ENCODE data around the gene MUC7. TPM values are rescaled to one million over a fixed set of nuclear protein-coding genes. Genes with fewer than 3 reads are reported as not detected.
"Not testable (repeated sequence)": the region's sequence is repeated elsewhere in the genome, so short reads cannot be mapped to it uniquely, and the experiment has no call there.

Gene MUC7
- total RNA-seq, 1 donor from 2014 or later, result not detected

DNA sequence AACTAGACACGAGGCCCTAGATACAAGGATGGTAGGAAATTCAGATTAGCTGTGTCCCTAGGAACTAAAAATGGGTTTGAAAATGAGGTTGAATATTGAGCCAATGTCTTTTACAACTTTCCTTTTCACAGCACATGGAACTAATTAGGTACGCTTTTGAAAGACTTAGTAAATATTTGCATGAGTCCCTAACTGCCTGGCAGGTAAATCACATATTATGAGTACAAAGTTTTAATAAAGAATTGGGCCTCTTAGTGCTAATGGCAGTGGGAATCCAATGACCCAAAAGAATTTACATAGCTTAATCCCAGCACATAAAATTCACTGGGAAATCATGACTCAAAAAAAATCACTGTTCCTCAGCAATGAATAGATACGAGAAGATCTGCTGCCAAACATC, 16.8 kb downstream of the MUC7 start:
- Mint-ChIP-seq H3K9me3 (ENCODE audit: unreplicated experiment) (no peaks in the 10 kb centered on the region), H3K36me3 (ENCODE audit: unreplicated experiment) (no peaks in the 10 kb centered on the region), H3K4me3 (ENCODE audit: unreplicated experiment) (no peak overlapping the region), H3K27me3 (ENCODE audit: unreplicated experiment) (peaks cover 23% of the 10 kb centered on the region), H3K4me1 (ENCODE audit: unreplicated experiment) (no peaks in the 10 kb centered on the region), H3K27ac (ENCODE audit: unreplicated experiment) (no peak overlapping the region)
- TF ChIP-seq, protein P1, sequence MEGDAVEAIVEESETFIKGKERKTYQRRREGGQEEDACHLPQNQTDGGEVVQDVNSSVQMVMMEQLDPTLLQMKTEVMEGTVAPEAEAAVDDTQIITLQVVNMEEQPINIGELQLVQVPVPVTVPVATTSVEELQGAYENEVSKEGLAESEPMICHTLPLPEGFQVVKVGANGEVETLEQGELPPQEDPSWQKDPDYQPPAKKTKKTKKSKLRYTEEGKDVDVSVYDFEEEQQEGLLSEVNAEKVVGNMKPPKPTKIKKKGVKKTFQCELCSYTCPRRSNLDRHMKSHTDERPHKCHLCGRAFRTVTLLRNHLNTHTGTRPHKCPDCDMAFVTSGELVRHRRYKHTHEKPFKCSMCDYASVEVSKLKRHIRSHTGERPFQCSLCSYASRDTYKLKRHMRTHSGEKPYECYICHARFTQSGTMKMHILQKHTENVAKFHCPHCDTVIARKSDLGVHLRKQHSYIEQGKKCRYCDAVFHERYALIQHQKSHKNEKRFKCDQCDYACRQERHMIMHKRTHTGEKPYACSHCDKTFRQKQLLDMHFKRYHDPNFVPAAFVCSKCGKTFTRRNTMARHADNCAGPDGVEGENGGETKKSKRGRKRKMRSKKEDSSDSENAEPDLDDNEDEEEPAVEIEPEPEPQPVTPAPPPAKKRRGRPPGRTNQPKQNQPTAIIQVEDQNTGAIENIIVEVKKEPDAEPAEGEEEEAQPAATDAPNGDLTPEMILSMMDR (IDR thresholded peaks at IDR 0.05), result no peak
- DNase-seq (ENCODE audit: extremely low spot score, unreplicated experiment), result no peak

DNA sequence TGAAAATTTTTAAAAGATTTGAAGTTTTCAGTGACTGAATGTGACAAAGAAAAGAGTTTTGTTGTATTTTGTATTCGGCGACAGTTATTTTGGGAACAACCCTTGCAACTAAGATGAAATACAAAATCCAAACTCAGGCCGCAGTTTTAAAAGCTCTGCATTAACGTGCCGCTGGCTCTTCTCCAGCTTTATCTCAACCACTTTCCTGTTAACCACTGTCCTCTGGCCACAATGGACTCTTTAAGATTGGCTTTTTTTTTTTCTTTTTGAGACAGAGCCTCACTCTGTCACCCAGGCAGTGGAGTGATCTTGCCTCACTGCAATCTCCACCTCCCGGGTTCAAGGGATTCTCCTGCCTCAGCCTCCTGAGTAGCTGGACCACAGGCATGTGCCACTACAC, 24.2 kb downstream of the MUC7 start:
- TF ChIP-seq, protein P1 (IDR thresholded peaks at IDR 0.05), result no peak
- Mint-ChIP-seq H3K9me3 (ENCODE audit: unreplicated experiment) (no peaks in the 10 kb centered on the region), H3K4me3 (ENCODE audit: unreplicated experiment) (no peak overlapping the region), H3K36me3 (ENCODE audit: unreplicated experiment) (no peaks in the 10 kb centered on the region), H3K27me3 (ENCODE audit: unreplicated experiment) (peaks cover 19% of the 10 kb centered on the region), H3K27ac (ENCODE audit: unreplicated experiment) (no peak overlapping the region), H3K4me1 (ENCODE audit: unreplicated experiment) (no peaks in the 10 kb centered on the region)
- DNase-seq (ENCODE audit: extremely low spot score, unreplicated experiment), result no peak

DNA sequence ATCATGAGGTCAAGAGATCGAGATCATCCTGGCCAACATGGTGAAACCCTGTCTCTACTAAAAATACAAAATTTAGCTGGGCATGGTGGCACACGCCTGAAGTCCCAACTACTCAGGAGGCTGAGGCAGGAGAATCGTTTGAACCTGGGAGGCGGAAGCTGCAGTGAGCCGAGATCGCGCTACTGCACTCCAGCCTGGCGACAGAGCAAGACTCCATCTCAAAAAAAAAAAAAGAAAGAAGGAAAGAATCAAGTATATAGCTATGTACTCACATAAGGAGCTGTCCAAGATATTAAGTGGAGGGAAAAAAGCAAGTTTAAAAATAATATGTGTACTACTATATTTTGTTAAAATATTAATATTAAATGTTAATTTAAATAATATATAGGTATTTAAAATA, 29.8 kb downstream of the MUC7 start:
- not testable (repeated sequence) for DNase-seq (ENCODE audit: extremely low spot score, unreplicated experiment); H3K9me3 Mint-ChIP-seq (ENCODE audit: unreplicated experiment); H3K27ac Mint-ChIP-seq (ENCODE audit: unreplicated experiment); H3K4me1 Mint-ChIP-seq (ENCODE audit: unreplicated experiment); H3K36me3 Mint-ChIP-seq (ENCODE audit: unreplicated experiment); H3K4me3 Mint-ChIP-seq (ENCODE audit: unreplicated experiment)
- peaks cover 20% of the 10 kb centered on the region for H3K27me3 Mint-ChIP-seq (ENCODE audit: unreplicated experiment)

DNA sequence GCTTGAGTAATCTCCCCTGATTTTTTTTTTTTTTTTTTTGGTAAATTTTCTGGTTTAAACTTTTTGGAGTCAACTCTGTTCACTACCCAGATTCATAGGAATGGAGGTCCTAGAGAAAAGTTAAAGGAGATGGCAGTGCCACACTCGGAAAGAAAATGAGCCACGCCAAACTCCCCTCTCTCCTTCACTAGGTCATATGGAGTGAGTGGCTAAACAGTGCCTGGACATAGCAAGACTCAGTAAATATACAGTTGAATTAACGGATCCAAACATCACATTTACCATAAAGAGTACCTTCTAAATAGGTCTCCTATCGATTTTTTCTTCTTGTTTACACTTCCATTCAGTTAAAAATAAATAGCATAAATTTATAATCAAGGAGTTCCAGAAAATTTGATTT, 32.7 kb downstream of the MUC7 start:
- Mint-ChIP-seq H3K36me3 (ENCODE audit: unreplicated experiment) (no peaks in the 10 kb centered on the region), H3K27me3 (ENCODE audit: unreplicated experiment) (peaks cover 13% of the 10 kb centered on the region), H3K4me3 (ENCODE audit: unreplicated experiment) (no peak overlapping the region), H3K9me3 (ENCODE audit: unreplicated experiment) (no peaks in the 10 kb centered on the region), H3K4me1 (ENCODE audit: unreplicated experiment) (no peaks in the 10 kb centered on the region), H3K27ac (ENCODE audit: unreplicated experiment) (no peak overlapping the region)
- DNase-seq (ENCODE audit: extremely low spot score, unreplicated experiment), result no peak
- TF ChIP-seq, protein P1 (IDR thresholded peaks at IDR 0.05), result no peak

DNA sequence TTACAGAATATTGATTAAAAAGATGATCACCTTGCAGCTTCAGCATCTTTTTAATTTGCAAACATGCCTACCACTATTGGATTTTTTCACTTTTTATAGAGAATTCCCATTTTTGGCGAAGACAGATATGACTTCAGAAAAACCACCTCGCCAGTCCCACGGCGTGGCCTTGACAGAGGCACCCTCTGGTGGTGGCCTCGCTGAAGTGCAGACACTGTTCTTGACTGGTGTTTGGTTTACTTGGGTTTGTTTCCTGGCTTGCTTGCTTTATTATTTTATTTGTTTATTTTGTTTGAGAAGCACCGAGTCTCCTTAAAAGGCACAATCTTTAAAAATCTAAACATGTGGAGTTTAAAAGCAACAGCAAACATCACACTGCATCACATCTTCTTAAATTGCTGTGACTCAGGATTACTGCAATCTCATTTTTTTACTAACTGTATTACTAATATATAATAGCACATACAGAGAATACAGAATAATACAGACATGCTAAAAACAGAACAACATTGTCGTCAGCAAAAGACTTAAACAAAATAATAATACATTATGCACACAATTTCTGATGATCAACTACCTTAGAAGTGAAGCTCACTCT, 33.3 kb downstream of the MUC7 start:
- Mint-ChIP-seq H3K9me3 (ENCODE audit: unreplicated experiment) (no peaks in the 10 kb centered on the region), H3K36me3 (ENCODE audit: unreplicated experiment) (no peaks in the 10 kb centered on the region), H3K27me3 (ENCODE audit: unreplicated experiment) (peaks cover 11% of the 10 kb centered on the region), H3K27ac (ENCODE audit: unreplicated experiment) (no peak overlapping the region), H3K4me1 (ENCODE audit: unreplicated experiment) (no peaks in the 10 kb centered on the region), H3K4me3 (ENCODE audit: unreplicated experiment) (no peak overlapping the region)
- TF ChIP-seq, protein P1 (IDR thresholded peaks at IDR 0.05), result peak; percentile 97
- no peak for DNase-seq (ENCODE audit: extremely low spot score, unreplicated experiment)

DNA sequence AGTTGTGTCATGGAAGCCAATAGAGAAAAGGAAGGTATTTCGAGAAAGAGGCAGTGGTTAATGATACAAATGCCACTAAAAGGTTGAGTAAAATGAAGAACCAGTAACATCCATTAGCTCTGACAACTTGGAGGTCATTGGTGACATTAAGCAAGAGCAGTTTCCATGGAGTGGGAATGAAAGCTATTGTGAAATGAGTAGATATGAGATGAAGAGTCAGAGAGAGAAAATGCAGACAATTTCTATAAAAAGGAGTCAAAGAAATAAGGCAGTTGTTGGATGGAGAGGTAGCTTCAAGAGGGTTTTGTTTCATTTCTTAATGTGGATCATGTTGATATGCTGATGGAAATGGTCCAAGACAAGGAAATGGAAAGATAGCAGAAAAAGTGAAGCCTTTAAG, 36.8 kb downstream of the MUC7 start:
- no peaks in the 10 kb centered on the region for H3K4me1 Mint-ChIP-seq (ENCODE audit: unreplicated experiment)
- H3K27ac Mint-ChIP-seq (ENCODE audit: unreplicated experiment), result no peak overlapping the region
- no peak overlapping the region for H3K4me3 Mint-ChIP-seq (ENCODE audit: unreplicated experiment)
- TF ChIP-seq, protein P1 (IDR thresholded peaks at IDR 0.05), result no peak
- H3K9me3 Mint-ChIP-seq (ENCODE audit: unreplicated experiment), result no peaks in the 10 kb centered on the region
- H3K36me3 Mint-ChIP-seq (ENCODE audit: unreplicated experiment), result no peaks in the 10 kb centered on the region
- DNase-seq (ENCODE audit: extremely low spot score, unreplicated experiment), result no peak
- peaks cover 16% of the 10 kb centered on the region for H3K27me3 Mint-ChIP-seq (ENCODE audit: unreplicated experiment)
